Measurements from ENCODE around the gene SLC9A8. TPM values are rescaled to one million over a fixed set of nuclear protein-coding genes. Genes with fewer than 3 reads are reported as not detected.
A peak's percentile ranks its signal among the peaks of the same experiment; 100 is the strongest.

Gene SLC9A8
- polyA plus RNA-seq, 1 experiment: 2.3 TPM

- Histone ChIP-seq H3K9me3 (ENCODE audit: control insufficient read depth, insufficient read depth, low read length) (no peaks in the 10 kb centered on the region), H3K27ac (ENCODE audit: low read depth, low read length) (no peak overlapping the region), H3K27me3 (ENCODE audit: control insufficient read depth, insufficient read depth, low read length) (no peaks in the 10 kb centered on the region), H3K4me3 (ENCODE audit: low read depth, low read length) (no peak overlapping the region)
- no peak for DNase-seq (ENCODE audit: low read depth, low spot score)
- ChIA-PET POLR2A (no interaction called here), CTCF (no interaction called here)
- no peak for TF ChIP-seq CTCF (IDR thresholded peaks at IDR 0.05; ENCODE audit: low read depth, low read length)
Observed at GRCh38 chr20:49808753-49809152, 3.9 kb upstream of the SLC9A8 start.

GRCh38 chr20:49809803-49810359 lies 2.7 kb upstream of the SLC9A8 start:
- Histone ChIP-seq H3K4me3 (ENCODE audit: low read depth, low read length) (no peak overlapping the region), H3K9me3 (ENCODE audit: control insufficient read depth, insufficient read depth, low read length) (no peaks in the 10 kb centered on the region)
- CTCF ChIA-PET: no interaction called here

GRCh38 chr20:49810491-49811190 lies 2.0 kb upstream of the SLC9A8 start:
- TF ChIP-seq CTCF (IDR thresholded peaks at IDR 0.05; ENCODE audit: low read depth, low read length): no peak
- Histone ChIP-seq H3K27me3 (ENCODE audit: control insufficient read depth, insufficient read depth, low read length) (no peaks in the 10 kb centered on the region), H3K27ac (ENCODE audit: low read depth, low read length) (no peak overlapping the region), H3K4me3 (ENCODE audit: low read depth, low read length) (no peak overlapping the region), H3K9me3 (ENCODE audit: control insufficient read depth, insufficient read depth, low read length) (no peaks in the 10 kb centered on the region)
- ChIA-PET CTCF (no interaction called here), POLR2A (no interaction called here)
- no peak for DNase-seq (ENCODE audit: low read depth, low spot score)

More at GRCh38 chr20:49809803-49810359, 2.7 kb upstream of the SLC9A8 start:
- TF ChIP-seq CTCF (IDR thresholded peaks at IDR 0.05; ENCODE audit: low read depth, low read length): no peak
- no peak overlapping the region for H3K27ac ChIP-seq (ENCODE audit: low read depth, low read length)
- POLR2A ChIA-PET: no interaction called here
- no peak for DNase-seq (ENCODE audit: low read depth, low spot score)
- no peaks in the 10 kb centered on the region for H3K27me3 ChIP-seq (ENCODE audit: control insufficient read depth, insufficient read depth, low read length)

- no peak for TF ChIP-seq CTCF (IDR thresholded peaks at IDR 0.05; ENCODE audit: low read depth, low read length)
- no peaks in the 10 kb centered on the region for H3K27me3 ChIP-seq (ENCODE audit: control insufficient read depth, insufficient read depth, low read length)
- H3K27ac ChIP-seq (ENCODE audit: low read depth, low read length): peak overlapping the region; percentile 90
- CTCF ChIA-PET: interaction anchor here (1.8 kb wide), 1 partner anchor 201 kb away, joined by 4 read pairs; no protein-coding TSS in a partner anchor
- DNase-seq (ENCODE audit: low read depth, low spot score): no peak
- no peaks in the 10 kb centered on the region for H3K9me3 ChIP-seq (ENCODE audit: control insufficient read depth, insufficient read depth, low read length)
- POLR2A ChIA-PET: interaction anchor here (0.7 to 1.0 kb wide), 4 partner anchors 10 to 194 kb away, joined by 3 to 4 read pairs (median 3); no protein-coding TSS in a partner anchor
- peak overlapping the region; percentile 86 for H3K4me3 ChIP-seq (ENCODE audit: low read depth, low read length)
Observed at GRCh38 chr20:49811825-49812506, 662 bp upstream of the SLC9A8 start.

All from AG04450 (cell line).